Right kidney (tissue), 1 donor: ENCODE data around the gene APOL3.
"Not testable (repeated sequence)": the region's sequence is repeated elsewhere in the genome, so short reads cannot be mapped to it uniquely, and the experiment has no call there.

ENCODE experiments used
- DNase-seq: peaks from one replicate; pipeline ENCODE4 v3.0.0-alpha.2; 2016

APOL3 gene

DNA sequence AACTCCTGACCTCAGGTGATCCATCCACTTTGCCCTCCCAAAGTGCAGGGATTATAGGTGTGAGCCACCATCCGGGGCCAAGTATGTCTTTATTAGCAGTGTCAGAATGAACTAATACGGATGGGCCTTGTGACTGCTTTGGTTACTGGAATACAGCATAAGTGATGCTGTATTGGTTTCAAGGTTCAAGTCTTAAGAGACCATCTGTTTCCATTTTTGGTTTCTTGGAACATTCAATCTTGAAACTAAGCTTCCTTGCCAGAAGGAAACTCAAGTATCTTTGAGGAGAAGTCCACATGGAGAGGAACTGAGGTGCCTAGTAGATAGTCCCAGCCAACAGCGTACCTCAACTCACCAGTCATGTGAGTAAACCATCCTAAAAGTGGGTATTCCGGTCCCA lies 58.8 kb downstream of the APOL3 start:
- no peak for DNase-seq

DNA sequence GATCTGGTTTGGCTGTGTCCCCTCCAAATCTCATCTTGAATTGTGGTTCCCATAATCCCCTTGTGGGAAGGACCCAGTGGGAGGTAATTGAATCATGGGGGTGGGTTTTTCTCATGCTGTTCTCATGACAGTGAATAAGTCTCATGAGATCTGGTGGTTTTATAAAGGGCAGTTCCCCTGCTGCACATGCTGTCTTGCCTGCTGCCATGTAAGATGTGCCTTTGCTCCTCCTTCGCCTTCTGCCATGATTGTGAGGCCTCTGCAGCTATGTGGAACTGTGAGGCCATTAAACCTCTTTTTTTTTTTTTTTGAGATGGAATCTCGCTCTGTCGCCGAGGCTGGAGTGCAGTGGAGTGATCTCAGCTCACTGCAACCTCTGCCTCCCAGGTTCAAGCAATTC lies 59.6 kb downstream of the APOL3 start:
- not testable (repeated sequence) for DNase-seq

DNA sequence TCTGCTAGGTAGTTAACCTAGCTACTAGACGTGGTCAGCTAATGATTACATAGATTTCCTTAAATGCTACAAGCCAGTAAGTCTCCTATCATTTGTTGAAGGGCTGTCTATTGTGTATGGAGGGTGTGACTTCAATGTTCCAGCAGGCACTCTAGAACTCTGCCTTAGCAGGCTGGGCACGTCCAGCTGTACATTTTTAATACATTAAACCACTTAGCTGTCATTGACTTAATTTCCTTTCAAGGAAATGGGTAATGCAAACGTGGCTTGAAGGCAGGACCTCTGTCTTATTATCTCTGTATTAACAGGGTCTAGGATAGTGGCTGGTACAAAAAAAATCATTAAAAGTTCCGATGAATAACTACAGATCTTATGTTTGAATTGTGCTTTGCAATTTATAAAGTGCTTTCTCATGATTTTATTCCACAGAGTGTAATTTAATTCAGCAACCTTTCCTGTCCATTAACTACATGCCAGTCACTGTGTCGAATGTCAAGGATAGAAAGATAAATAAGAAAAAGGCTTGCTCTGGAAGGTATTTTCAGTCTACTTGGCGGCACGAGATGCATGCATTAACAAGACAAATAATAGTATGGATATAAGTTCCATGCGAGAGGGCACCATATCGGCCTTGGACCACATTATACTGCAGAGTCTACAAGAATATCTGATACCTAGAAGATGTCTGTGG lies 60.3 kb downstream of the APOL3 start:
- no peak for DNase-seq

DNA sequence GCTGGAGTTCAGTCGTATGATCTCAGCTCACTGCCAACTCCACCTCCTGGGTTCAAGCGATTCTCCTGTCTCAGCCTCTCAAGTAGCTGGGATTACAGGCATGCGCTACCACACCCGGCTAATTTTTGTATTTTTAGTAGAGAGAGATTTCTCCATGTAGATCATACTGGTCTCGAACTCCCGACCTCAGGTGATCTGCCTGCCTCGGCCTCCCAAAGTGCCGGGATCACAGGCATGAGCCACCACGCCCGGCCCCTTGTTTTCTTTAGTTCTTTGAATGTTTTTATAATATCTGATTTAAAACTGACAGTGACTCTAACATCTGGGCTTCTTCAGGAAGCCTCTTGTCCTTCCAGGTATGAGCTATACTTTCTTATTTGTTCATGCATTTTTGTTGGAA lies 61.0 kb downstream of the APOL3 start:
- not testable (repeated sequence) for DNase-seq

DNA sequence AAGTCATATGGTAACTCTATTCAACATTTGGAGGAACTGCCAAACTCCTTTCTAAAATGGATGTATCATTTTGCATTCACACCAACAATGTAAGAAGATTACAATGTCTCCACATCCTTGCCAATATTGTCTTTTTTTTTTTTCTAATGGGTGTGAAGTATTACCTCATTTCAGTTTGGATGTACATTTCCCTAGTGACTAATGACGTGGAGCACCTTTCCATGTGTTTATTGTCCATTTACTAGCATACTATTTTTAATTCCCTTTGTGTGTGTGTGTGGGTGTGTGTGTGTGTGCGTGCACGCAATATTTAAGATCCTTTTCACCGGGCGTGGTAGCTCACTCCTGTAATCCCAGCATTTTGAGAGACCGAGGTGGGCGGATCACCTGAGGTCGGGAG lies 62.7 kb downstream of the APOL3 start:
- DNase-seq, result peak; percentile 25

DNA sequence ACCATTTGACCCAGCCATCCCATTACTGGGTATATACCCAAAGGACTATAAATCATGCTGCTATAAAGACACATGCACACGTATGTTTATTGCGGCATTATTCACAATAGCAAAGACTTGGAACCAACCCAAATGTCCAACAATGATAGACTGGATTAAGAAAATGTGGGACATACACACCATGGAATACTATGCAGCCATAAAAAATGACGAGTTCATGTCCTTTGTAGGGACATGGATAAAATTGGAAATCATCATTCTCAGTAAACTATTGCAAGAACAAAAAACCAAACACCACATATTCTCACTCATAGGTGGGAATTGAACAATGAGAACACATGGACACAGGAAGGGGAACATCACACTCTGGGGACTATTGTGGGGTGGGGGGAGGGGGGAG lies 69.8 kb downstream of the APOL3 start:
- not testable (repeated sequence) for DNase-seq
